BLaER1 (cell line): Measurements from ENCODE around the gene EIF3K.

Source experiments
- H3K27ac ChIP-seq: shearing (Covaris generic); formaldehyde crosslinking; 2 replicates; pipeline ENCODE4 v1.8.1; 2022
- H3K27me3 ChIP-seq: shearing (Covaris generic); formaldehyde crosslinking; 2 replicates; pipeline ENCODE4 v1.8.1; 2022
- H3K36me3 ChIP-seq: shearing (Covaris generic); formaldehyde crosslinking; 2 replicates; pipeline ENCODE4 v1.8.1; 2022
- H3K4me1 ChIP-seq: shearing (Covaris generic); formaldehyde crosslinking; 2 replicates; pipeline ENCODE4 v1.8.1; 2022
- H3K4me2 ChIP-seq: shearing (Covaris generic); formaldehyde crosslinking; 2 replicates; pipeline ENCODE4 v1.8.1; 2022
- H3K4me3 ChIP-seq: shearing (Covaris generic); formaldehyde crosslinking; 2 replicates; pipeline ENCODE4 v1.8.1; 2022
- H3K9ac ChIP-seq: shearing (Covaris generic); formaldehyde crosslinking; 2 replicates; pipeline ENCODE4 v1.8.1; 2022
- H3K9me3 ChIP-seq: shearing (Covaris generic); formaldehyde crosslinking; 2 replicates; pipeline ENCODE4 v1.8.1; 2022
- H4K20me1 ChIP-seq: shearing (Covaris generic); formaldehyde crosslinking; 2 replicates; pipeline ENCODE4 v1.8.1; 2022
- Cebpa-rat ChIP-seq: shearing (Covaris generic); IDR thresholded peaks from 2 replicates; pipeline ENCODE4 v1.8.1; 2022

The EIF3K gene

DNA sequence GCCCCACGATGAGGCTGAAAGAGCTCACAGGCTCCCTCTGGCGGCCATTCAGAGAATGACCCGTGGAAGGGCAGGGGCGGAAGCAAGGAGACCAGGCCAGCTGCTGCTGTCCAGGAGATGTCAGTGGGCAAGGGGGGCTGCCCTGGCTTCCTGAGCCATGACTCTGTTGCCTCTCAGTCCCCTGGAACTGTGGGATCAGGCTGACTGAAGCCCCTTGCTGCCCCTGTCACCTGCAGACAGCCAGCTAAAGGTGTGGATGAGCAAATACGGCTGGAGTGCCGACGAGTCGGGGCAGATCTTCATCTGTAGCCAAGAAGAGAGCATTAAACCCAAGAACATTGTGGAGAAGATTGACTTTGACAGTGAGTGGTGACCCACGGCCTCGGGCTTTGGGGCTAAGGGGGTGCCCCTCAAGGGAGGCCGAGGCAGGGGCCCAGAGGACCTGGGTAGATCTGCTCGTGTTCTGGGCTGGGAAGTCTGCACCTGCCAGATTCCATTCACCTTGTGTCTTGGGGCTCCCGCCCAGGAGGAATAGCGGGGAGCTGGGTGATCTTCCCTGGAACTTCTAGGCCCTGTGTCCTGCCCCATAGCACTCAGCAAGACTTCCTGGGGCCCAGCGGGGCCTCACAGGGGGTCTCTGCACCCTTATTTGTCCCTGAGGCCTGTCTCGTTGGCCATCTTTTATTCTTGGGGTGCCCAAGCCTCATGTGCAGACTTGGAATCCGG lies 15.9 kb downstream of the EIF3K start:
- Histone ChIP-seq H3K4me3 (no peak overlapping the region), H3K9ac (no peak overlapping the region), H3K36me3 (peaks cover 67% of the 10 kb centered on the region), H3K9me3 (no peaks in the 10 kb centered on the region), H3K27me3 (no peaks in the 10 kb centered on the region), H4K20me1 (peaks cover 2% of the 10 kb centered on the region), H3K27ac (no peak overlapping the region), H3K4me2 (no peak overlapping the region), H3K4me1 (peaks cover 24% of the 10 kb centered on the region)
- TF ChIP-seq Cebpa-rat, result no peak

DNA sequence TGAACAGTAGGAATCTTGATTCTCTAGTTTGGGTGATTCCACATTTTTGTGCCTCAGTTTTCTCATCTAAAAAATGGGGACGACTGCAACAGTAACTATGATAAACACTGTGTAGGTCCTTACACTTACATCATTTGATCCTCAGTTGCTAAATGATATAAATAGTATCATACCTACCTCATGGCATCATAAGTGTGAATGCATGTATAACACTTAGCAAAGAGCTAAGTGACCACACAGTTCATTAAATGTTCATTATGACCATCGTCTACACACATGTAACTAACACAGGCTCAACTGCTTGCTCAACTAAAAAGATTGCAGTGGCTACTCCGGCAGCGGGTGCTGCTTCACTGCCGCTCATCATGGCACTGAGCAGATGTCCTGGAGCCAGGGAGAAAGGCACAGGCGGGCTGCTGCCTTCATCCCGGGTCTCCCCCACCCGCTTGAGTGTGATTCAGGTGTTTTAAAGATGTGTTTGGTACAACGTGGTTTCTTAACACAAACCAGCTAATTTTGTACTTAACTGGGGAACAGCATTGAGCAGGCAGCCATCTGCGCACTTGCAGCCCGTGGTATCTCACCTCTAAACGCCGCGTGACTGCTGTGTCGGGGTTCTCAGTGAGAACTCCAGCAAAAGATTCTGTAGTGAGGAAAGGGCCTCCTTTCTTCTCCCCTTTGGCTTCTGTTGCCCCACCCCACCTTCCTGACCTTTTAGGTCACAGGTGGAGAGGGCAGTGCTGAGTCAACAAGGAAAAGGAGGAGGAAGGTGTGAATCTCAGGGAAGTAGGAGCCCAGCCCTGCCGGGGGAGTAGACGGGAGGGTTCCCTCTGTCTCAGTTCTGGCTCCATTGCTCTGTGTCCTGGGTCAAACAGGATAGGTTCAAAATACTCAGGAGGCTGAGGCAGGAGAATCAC lies 16.8 kb downstream of the EIF3K start:
- peak overlapping the region; percentile 82 for H3K4me2 ChIP-seq
- peaks cover 59% of the 10 kb centered on the region for H3K36me3 ChIP-seq
- no peaks in the 10 kb centered on the region for H3K9me3 ChIP-seq
- H3K4me3 ChIP-seq, result no peak overlapping the region
- H3K4me1 ChIP-seq, result peaks cover 32% of the 10 kb centered on the region
- H3K27ac ChIP-seq, result peak overlapping the region; percentile 56; the same call in 1 of the 2 replicates
- H4K20me1 ChIP-seq, result no peaks in the 10 kb centered on the region; the same call in none of the 2 replicates
- TF ChIP-seq Cebpa-rat, result no peak
- peak overlapping the region; percentile 27; the same call in 1 of the 2 replicates for H3K9ac ChIP-seq
- no peaks in the 10 kb centered on the region for H3K27me3 ChIP-seq

DNA sequence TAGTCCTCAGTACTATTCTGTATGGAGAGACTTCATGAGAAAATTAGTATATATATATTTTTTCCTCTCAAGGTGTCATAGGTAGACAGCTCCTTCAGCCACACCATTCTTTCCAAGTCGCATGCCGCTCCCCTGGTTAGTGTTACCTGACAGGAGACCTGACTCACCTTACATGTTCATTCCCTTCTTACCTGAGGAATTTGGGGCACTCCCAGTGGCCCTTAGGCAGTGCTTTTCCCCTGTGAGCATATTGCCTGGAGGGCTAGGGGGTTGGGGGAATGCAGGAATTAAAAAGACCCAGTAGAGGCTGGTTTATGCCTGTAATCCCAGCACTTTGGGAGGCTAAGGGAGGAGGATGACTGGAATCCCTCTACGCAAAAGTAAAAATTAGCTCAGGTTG lies 19.5 kb downstream of the EIF3K start:
- Histone ChIP-seq H3K4me3 (no peak overlapping the region), H3K27me3 (no peaks in the 10 kb centered on the region), H3K4me1 (peaks cover 57% of the 10 kb centered on the region), H3K9ac (no peak overlapping the region), H4K20me1 (no peaks in the 10 kb centered on the region; the same call in 1 of the 2 replicates), H3K4me2 (no peak overlapping the region), H3K27ac (no peak overlapping the region), H3K36me3 (peaks cover 32% of the 10 kb centered on the region), H3K9me3 (no peaks in the 10 kb centered on the region)
- no peak for TF ChIP-seq Cebpa-rat

- H3K9ac ChIP-seq, result no peak overlapping the region
- no peaks in the 10 kb centered on the region for H3K27me3 ChIP-seq
- H3K4me2 ChIP-seq, result peak overlapping the region; percentile 33; the same call in 1 of the 2 replicates
- no peaks in the 10 kb centered on the region; the same call in 1 of the 2 replicates for H4K20me1 ChIP-seq
- peaks cover 59% of the 10 kb centered on the region for H3K4me1 ChIP-seq
- TF ChIP-seq Cebpa-rat, result no peak
- peaks cover 28% of the 10 kb centered on the region for H3K36me3 ChIP-seq
- H3K9me3 ChIP-seq, result no peaks in the 10 kb centered on the region
- H3K4me3 ChIP-seq, result no peak overlapping the region
- H3K27ac ChIP-seq, result no peak overlapping the region
These were observed 20.7 kb downstream of the EIF3K start for GRCh38 chr19:38639679-38640078.

DNA sequence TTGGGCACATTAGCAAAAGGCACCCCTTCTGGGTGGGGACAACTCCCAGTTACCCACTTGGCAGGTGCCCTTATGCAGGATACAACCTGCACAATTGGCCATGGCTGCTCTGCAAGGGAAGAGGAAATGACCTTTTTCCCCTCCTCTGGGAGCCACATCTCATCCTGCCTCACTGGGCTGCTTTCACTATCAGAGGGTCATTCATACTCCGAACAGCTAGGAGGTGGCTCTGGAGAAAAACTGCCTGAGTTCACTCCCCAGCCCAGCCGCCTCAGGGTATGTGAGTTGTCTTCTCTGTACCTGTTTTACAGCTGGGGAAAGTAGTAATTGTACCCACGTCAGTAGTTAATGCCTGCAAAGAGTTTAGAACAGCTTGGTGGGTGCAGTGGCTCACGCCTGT lies 21.4 kb downstream of the EIF3K start:
- no peak for TF ChIP-seq Cebpa-rat
- H3K27me3 ChIP-seq, result no peaks in the 10 kb centered on the region
- no peaks in the 10 kb centered on the region for H4K20me1 ChIP-seq
- peak overlapping the region; percentile 33 for H3K4me2 ChIP-seq
- no peaks in the 10 kb centered on the region for H3K9me3 ChIP-seq
- peaks cover 21% of the 10 kb centered on the region for H3K36me3 ChIP-seq
- H3K4me1 ChIP-seq, result peaks cover 59% of the 10 kb centered on the region
- H3K9ac ChIP-seq, result no peak overlapping the region
- H3K27ac ChIP-seq, result no peak overlapping the region
- no peak overlapping the region for H3K4me3 ChIP-seq

DNA sequence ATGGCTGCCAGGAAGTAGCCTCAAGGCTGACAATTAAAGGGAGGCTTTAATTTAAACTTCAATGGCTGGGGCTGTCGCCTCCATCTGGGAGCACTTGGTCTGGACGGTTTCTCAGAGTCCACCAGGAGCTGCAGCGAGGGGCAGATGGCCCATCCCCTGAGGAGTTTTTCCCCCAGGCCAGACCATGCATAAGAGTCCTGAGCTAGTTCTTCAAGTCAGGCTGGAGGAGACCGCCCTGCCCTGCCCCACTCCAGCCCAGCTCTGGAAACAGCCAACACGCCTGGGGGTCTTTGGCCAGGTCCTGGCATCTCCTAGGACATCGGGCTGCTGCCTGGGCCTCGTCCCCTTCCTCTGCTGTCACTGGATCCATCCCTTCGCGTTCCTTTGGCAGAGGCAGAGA lies 23.2 kb downstream of the EIF3K start:
- H3K4me3 ChIP-seq, result no peak overlapping the region
- no peaks in the 10 kb centered on the region for H3K9me3 ChIP-seq
- no peak for TF ChIP-seq Cebpa-rat
- no peak overlapping the region for H3K9ac ChIP-seq
- no peak overlapping the region for H3K27ac ChIP-seq
- H3K27me3 ChIP-seq, result no peaks in the 10 kb centered on the region
- H3K36me3 ChIP-seq, result peaks cover 7% of the 10 kb centered on the region; the same call in 1 of the 2 replicates
- H4K20me1 ChIP-seq, result no peaks in the 10 kb centered on the region
- H3K4me1 ChIP-seq, result peaks cover 50% of the 10 kb centered on the region
- H3K4me2 ChIP-seq, result peak overlapping the region; percentile 66

DNA sequence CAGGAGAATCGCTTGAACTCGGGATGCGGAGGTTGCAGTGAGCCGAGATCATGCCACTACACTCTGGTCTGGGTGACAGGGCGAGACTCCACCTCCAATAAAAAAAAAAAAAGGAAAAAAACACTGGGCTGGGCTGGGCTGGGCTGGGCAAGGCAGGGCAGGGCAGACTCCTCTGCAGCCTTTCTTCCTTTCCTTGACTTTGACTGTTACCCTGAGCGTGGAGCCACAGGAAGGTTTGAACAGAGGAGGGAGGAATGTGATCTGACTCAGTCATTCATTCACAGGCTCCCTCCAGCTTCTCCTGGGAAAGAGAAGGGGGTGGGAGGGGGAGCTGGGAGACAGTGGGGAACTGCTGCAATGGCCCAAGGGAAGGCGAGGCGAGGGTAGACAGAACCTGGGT lies 25.7 kb downstream of the EIF3K start:
- TF ChIP-seq Cebpa-rat, result no peak
- H3K36me3 ChIP-seq, result no peaks in the 10 kb centered on the region
- H3K9me3 ChIP-seq, result no peaks in the 10 kb centered on the region
- H3K27ac ChIP-seq, result no peak overlapping the region
- H3K9ac ChIP-seq, result no peak overlapping the region
- no peaks in the 10 kb centered on the region for H3K27me3 ChIP-seq
- H3K4me1 ChIP-seq, result peaks cover 50% of the 10 kb centered on the region
- no peak overlapping the region for H3K4me3 ChIP-seq
- H3K4me2 ChIP-seq, result no peak overlapping the region
- peaks cover 21% of the 10 kb centered on the region for H4K20me1 ChIP-seq

- Histone ChIP-seq H3K4me2 (peak within 1 kb of the TSS; percentile 98), H3K27ac (peak within 1 kb of the TSS; percentile 85), H3K27me3 (no peaks in the 10 kb centered on the region), H3K9ac (peak within 1 kb of the TSS; percentile 95), H3K9me3 (no peaks in the 10 kb centered on the region), H3K36me3 (peaks cover 7% of the 10 kb centered on the region; the same call in 1 of the 2 replicates), H4K20me1 (peaks cover 48% of the 10 kb centered on the region), H3K4me1 (peaks cover 52% of the 10 kb centered on the region), H3K4me3 (peak within 1 kb of the TSS; percentile 95)
- TF ChIP-seq Cebpa-rat, result no peak
These were observed 28.5 kb downstream of the EIF3K start, which contains the start of gene ACTN4 for GRCh38 chr19:38647368-38647965. TSS of gene ACTN4 (plus strand) at chr19:38647649. CDS start at chr19:38647746, 97 bp downstream.

- peak overlapping the region; percentile 98 for H3K4me2 ChIP-seq
These were observed 29.2 kb downstream of the EIF3K start for GRCh38 chr19:38647966-38648768.

More at GRCh38 chr19:38647966-38648768, 29.2 kb downstream of the EIF3K start:
- Histone ChIP-seq H3K4me3 (peak overlapping the region; percentile 95), H4K20me1 (peaks cover 55% of the 10 kb centered on the region), H3K36me3 (peaks cover 7% of the 10 kb centered on the region; the same call in 1 of the 2 replicates), H3K27me3 (no peaks in the 10 kb centered on the region), H3K9me3 (no peaks in the 10 kb centered on the region), H3K27ac (peak overlapping the region; percentile 85), H3K9ac (peak overlapping the region; percentile 95), H3K4me1 (peaks cover 49% of the 10 kb centered on the region)
- TF ChIP-seq Cebpa-rat, result no peak
